Fibroblast of the aortic adventitia (primary cell): ENCODE measurements around the gene SFSWAP. TPM values are rescaled to one million over a fixed set of nuclear protein-coding genes. Genes with fewer than 3 reads are reported as not detected.

ENCODE experiments used
- DNase-seq: peaks from one replicate; pipeline ENCODE4 v3.0.0-alpha.2; 2010; ENCODE audit warnings: low read depth
- H3K4me3 ChIP-seq: 2 replicates; pipeline ENCODE4 v1.5.1; 2011; ENCODE audit warnings: low read depth, mild to moderate bottlenecking, control low read depth, low read length, moderate library complexity
- small RNA-seq: library from RNA; depleted of rRNA; stranded (forward); fragments of <200 nt; gene quantifications from one replicate; pipeline ENCODE3, GENCODE V24; 2012
- total RNA-seq: library from RNA; depleted of rRNA; stranded (reverse); fragments of >200 nt; gene quantifications from 2 replicates; pipeline ENCODE4 v1.2.3, GENCODE V29; 2012; ENCODE audit warnings: low replicate concordance
- TF ChIP-seq, protein P1 (sequence below): IDR thresholded peaks from 2 replicates; pipeline ENCODE4 v1.5.1; 2011; ENCODE audit warnings: mild to moderate bottlenecking, low read length, control low read depth, inconsistent platforms; ENCODE audit not compliant: insufficient read depth

SFSWAP gene
- total RNA-seq, 1 donor: 27.0 TPM

DNA sequence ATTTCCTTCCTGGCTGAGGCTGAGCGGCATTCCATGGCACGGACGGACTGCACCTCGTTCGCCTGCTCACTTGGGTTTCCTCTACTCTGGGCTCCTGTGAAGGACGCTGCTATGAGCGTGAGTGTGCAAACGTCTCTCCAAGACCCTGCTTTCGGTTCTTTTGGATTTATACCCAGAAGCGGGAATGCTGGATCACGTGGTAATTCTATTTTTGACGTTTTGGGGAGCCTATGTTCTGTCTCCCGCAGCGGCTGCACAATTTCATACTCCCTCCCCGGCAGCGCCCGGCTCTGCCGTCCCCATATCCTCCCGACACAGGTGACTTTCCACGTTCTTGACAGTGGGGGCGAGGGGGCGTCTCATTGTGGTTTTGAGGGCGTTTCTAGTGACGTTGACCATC is 137.9 kb downstream of the SFSWAP start:
- TF ChIP-seq, protein P1, sequence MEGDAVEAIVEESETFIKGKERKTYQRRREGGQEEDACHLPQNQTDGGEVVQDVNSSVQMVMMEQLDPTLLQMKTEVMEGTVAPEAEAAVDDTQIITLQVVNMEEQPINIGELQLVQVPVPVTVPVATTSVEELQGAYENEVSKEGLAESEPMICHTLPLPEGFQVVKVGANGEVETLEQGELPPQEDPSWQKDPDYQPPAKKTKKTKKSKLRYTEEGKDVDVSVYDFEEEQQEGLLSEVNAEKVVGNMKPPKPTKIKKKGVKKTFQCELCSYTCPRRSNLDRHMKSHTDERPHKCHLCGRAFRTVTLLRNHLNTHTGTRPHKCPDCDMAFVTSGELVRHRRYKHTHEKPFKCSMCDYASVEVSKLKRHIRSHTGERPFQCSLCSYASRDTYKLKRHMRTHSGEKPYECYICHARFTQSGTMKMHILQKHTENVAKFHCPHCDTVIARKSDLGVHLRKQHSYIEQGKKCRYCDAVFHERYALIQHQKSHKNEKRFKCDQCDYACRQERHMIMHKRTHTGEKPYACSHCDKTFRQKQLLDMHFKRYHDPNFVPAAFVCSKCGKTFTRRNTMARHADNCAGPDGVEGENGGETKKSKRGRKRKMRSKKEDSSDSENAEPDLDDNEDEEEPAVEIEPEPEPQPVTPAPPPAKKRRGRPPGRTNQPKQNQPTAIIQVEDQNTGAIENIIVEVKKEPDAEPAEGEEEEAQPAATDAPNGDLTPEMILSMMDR: no peak
- no peak for DNase-seq
- H3K4me3 ChIP-seq: no peak overlapping the region

Small RNAs within 50 kb of the gene (small RNA-seq; reads per million reads assigned to genes)
- gene RNA5SP377 (not detected), gene RNA5SP378 (not detected), gene RNU6-1017P (not detected)

Other genes with a start within 250 kb of the SFSWAP start
- gene MMP17, start 117.3 kb downstream of the SFSWAP start, total RNA-seq: 4.1 and 5.6 TPM in 2 replicates
- gene ULK1, start 183.5 kb downstream of the SFSWAP start, total RNA-seq: 9.1 and 21.2 TPM in 2 replicates
- gene PUS1, start 218.2 kb downstream of the SFSWAP start, total RNA-seq: 4.3 and 9.3 TPM in 2 replicates
- 11.4 and 14.7 TPM in 2 replicates for gene EP400, start 238.9 kb downstream of the SFSWAP start, total RNA-seq